Erythroblast (primary cell): ENCODE measurements around the gene EVC.

ENCODE experiments used
- DNase-seq, 2 experiments: peaks; one replicate each; lab custom pipeline; 2025; lab: John Stamatoyannopoulos, UW
- GATA1 ChIP-seq: IDR thresholded peaks from 2 replicates; pipeline ENCODE4 v1.6.1; 2011; ENCODE audit warnings: low read depth, mild to moderate bottlenecking, control low read depth, low read length, moderate library complexity
- POLR2A ChIP-seq: IDR thresholded peaks from 2 replicates; pipeline ENCODE4 v1.6.1; 2011; ENCODE audit warnings: mild to moderate bottlenecking, low read length

The EVC gene

GRCh38 chr4:5752376-5753184 lies 41.6 kb downstream of the EVC start:
- no peak for DNase-seq
- TF ChIP-seq POLR2A (no peak), GATA1 (no peak)

GRCh38 chr4:5753366-5753765 lies 42.4 kb downstream of the EVC start:
- TF ChIP-seq POLR2A, result no peak
- no peak for TF ChIP-seq GATA1
- no peak for DNase-seq

GRCh38 chr4:5753766-5754528 lies 42.9 kb downstream of the EVC start:
- no peak for TF ChIP-seq GATA1
- TF ChIP-seq POLR2A, result no peak
- DNase-seq, result no peak

- TF ChIP-seq POLR2A, result no peak
- TF ChIP-seq GATA1, result no peak
- DNase-seq, result no peak
These were observed 43.5 kb downstream of the EVC start for GRCh38 chr4:5754529-5754881.

GRCh38 chr4:5755161-5755560 lies 44.2 kb downstream of the EVC start:
- DNase-seq, result no peak
- TF ChIP-seq GATA1, result no peak
- no peak for TF ChIP-seq POLR2A

- no peak for DNase-seq
- TF ChIP-seq POLR2A, result no peak
- TF ChIP-seq GATA1, result no peak
These were observed 44.7 kb downstream of the EVC start for GRCh38 chr4:5755679-5756078.

GRCh38 chr4:5756271-5756670 lies 45.3 kb downstream of the EVC start:
- DNase-seq, result no peak
- no peak for TF ChIP-seq GATA1
- TF ChIP-seq POLR2A, result no peak

GRCh38 chr4:5757091-5757490 lies 46.1 kb downstream of the EVC start:
- TF ChIP-seq GATA1 (no peak), POLR2A (no peak)
- no peak for DNase-seq

GRCh38 chr4:5757536-5757935 lies 46.5 kb downstream of the EVC start:
- DNase-seq, result no peak
- TF ChIP-seq GATA1, result no peak
- TF ChIP-seq POLR2A, result no peak

- TF ChIP-seq GATA1 (no peak), POLR2A (no peak)
- DNase-seq, result no peak
These were observed 47.0 kb downstream of the EVC start for GRCh38 chr4:5757954-5758353.

- DNase-seq, result no peak
- TF ChIP-seq POLR2A (no peak), GATA1 (no peak)
These were observed 47.7 kb downstream of the EVC start for GRCh38 chr4:5758741-5759140.

GRCh38 chr4:5759236-5760075 lies 48.5 kb downstream of the EVC start:
- DNase-seq, result no peak
- no peak for TF ChIP-seq POLR2A
- no peak for TF ChIP-seq GATA1

GRCh38 chr4:5760246-5760645 lies 49.2 kb downstream of the EVC start:
- DNase-seq, result no peak
- no peak for TF ChIP-seq GATA1
- TF ChIP-seq POLR2A, result no peak
